ENCODE measurements around the gene ANK3.

Gene ANK3

DNA sequence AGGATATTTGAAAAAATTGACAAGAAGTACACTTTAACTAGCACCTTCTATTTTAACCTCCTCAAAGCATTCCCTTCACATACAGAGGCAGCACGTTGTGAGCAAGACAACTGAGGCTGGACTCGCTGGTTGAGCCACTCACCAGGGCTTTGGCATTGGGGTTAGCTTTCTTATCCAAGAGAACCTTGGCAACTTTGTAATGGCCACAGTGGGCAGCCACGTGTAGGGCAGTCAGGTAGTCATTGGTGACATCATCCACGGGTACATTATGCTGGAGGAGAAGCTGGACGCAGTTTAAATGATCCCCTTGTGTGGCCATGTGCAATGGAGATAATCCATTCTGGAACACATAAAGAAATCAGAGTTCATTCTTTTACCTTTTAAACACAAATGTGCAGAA, 181.8 kb downstream of the ANK3 start:
- in situ Hi-C loops (cut with MboI; ENCODE audit: low pct_unique_long_range_greater_than_20kb, low sequenced_read_pairs, unreplicated experiment): loop anchor here (25.0 kb wide), 1 partner anchor 571 kb away; no protein-coding TSS in a partner anchor
- DNase-seq (ENCODE audit: low spot score): no peak
- TF ChIP-seq, protein P1, sequence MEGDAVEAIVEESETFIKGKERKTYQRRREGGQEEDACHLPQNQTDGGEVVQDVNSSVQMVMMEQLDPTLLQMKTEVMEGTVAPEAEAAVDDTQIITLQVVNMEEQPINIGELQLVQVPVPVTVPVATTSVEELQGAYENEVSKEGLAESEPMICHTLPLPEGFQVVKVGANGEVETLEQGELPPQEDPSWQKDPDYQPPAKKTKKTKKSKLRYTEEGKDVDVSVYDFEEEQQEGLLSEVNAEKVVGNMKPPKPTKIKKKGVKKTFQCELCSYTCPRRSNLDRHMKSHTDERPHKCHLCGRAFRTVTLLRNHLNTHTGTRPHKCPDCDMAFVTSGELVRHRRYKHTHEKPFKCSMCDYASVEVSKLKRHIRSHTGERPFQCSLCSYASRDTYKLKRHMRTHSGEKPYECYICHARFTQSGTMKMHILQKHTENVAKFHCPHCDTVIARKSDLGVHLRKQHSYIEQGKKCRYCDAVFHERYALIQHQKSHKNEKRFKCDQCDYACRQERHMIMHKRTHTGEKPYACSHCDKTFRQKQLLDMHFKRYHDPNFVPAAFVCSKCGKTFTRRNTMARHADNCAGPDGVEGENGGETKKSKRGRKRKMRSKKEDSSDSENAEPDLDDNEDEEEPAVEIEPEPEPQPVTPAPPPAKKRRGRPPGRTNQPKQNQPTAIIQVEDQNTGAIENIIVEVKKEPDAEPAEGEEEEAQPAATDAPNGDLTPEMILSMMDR (IDR thresholded peaks at IDR 0.05; ENCODE audit: extremely low read depth, insufficient read depth, missing control alignments): no peak

DNA sequence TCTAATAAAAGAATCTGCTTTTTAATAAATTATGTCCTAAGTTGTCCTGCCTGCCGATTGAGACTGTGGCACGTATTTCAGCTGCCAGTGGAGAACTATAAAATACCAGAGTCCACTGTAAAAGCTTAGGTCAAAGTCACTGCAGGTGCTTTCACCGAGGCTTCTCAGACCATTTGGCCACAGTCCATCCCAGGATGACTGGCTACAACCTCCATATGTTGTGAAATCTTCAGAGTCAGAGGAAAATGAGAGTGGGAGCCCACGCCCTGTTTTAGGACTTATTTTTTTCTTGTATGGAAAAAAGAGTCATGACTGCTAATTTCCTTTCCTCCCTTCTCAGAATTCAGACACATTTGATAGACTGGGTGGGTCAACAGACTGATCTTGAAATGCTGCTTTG, 182.9 kb downstream of the ANK3 start:
- TF ChIP-seq, protein P1 (IDR thresholded peaks at IDR 0.05; ENCODE audit: extremely low read depth, insufficient read depth, missing control alignments): no peak
- in situ Hi-C loops (cut with MboI; ENCODE audit: low pct_unique_long_range_greater_than_20kb, low sequenced_read_pairs, unreplicated experiment): loop anchor here (25.0 kb wide), 1 partner anchor 569 kb away; no protein-coding TSS in a partner anchor
- DNase-seq (ENCODE audit: low spot score): no peak

DNA sequence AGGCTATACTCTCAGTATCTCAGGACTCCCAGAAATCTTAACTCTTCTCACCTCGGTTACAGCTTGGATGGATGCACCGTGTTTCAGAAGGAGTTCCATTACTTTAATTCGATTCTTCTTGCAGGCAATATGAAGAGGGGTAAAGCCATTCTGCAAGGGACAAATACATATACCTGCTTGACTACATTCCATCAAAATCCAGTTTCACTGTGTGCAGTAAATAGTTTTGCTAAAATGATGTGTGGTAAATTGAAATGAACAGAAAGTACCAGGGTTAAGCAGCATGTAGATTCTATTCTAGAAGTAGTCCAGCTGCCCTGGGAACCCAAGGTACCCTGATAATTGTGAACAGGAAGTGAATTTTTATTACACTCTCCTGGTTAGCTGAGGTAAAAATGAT, 183.9 kb downstream of the ANK3 start:
- TF ChIP-seq, protein P1 (IDR thresholded peaks at IDR 0.05; ENCODE audit: extremely low read depth, insufficient read depth, missing control alignments): no peak
- DNase-seq (ENCODE audit: low spot score): no peak
- in situ Hi-C loops (cut with MboI; ENCODE audit: low pct_unique_long_range_greater_than_20kb, low sequenced_read_pairs, unreplicated experiment): loop anchor here (25.0 kb wide), 1 partner anchor 568 kb away; no protein-coding TSS in a partner anchor

DNA sequence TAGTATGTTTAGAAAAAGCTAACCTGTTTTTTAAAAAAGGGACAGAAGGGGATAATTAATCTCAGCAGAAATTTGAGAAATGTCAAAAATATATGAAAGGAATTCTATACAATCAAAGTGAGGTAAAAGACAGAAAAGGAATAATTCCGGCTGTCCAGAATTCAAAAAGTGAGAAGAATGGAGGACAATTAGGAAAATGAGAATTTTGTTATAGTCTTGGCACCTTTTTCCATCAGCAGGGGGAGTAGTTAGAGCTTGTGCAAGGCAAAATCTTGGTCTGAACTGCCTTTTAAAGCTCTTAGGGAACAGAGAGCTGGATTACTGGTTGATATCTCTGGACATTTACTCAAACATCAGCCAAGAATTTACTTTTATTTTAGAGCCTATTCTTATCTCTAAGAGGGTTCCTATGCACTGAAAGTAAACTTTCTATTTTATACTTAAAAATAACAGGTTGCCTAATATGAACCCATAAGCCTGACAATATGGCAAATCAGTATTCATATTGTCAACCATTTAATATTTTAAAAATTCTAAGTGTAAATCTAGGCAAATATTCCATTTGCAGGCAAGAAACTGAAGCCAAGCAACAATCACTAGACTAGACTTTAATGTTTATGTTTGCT, 185.6 kb downstream of the ANK3 start:
- in situ Hi-C loops (cut with MboI; ENCODE audit: low pct_unique_long_range_greater_than_20kb, low sequenced_read_pairs, unreplicated experiment): loop anchor here (25.0 kb wide), 1 partner anchor 567 kb away; no protein-coding TSS in a partner anchor
- peak; percentile 17 for DNase-seq (ENCODE audit: low spot score)

DNA sequence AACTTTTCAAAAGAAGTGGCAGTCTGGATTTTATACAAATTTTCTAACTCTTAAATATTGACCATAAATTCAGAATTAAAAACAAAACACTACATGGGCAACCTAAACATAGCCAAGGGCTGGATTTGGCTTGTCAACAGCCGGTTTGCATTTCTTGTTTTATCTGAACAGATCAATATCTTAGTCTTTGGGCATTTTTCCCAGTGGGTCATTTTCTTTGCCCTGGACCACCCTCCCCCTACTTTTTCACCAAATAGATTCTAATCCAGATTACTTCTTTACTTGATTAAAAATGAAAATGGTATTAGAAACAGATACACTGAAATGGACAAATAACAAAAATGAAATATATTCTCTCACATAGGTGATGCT, 189.0 kb downstream of the ANK3 start:
- no peak for DNase-seq (ENCODE audit: low spot score)
- TF ChIP-seq, protein P1 (IDR thresholded peaks at IDR 0.05; ENCODE audit: extremely low read depth, insufficient read depth, missing control alignments): no peak
- in situ Hi-C loops (cut with MboI; ENCODE audit: low pct_unique_long_range_greater_than_20kb, low sequenced_read_pairs, unreplicated experiment): loop anchor here (25.0 kb wide), 1 partner anchor 563 kb away; no protein-coding TSS in a partner anchor

More for the DNA sequence above, 185.6 kb downstream of the ANK3 start:
- TF ChIP-seq, protein P1 (IDR thresholded peaks at IDR 0.05; ENCODE audit: extremely low read depth, insufficient read depth, missing control alignments): peak; percentile 48

DNA sequence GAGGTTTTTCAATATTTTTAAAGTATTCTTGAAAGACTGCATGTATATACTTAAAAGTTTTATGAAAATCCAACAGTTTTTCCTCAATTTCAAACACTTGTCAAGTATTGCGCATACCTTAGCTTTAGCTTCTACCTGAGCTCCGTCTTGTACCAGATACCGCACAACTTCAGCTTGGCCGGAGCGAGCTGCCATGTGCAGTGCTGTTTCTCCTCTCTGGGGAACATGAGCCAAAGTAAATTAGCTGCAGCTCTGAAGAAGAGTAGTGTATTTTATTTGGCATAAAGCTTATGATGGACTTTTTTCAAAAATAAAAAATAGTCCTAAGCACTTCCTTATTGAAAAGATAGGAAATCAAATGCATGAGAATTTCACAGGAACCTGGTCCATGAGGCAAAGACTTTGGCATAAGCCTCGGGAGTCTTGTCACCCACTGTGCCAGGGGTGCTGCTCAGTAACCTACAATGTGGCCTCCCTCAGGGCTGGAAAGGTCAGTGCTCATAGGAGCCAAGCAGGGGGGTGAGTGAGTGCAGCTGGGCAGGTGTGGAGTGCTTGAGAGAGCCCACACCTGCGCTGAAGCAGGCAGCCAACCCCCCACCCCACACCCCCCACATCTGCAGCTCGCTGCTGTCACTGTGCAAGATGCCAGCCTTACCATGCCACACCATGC, 189.5 kb downstream of the ANK3 start:
- no peak for DNase-seq (ENCODE audit: low spot score)
- TF ChIP-seq, protein P1 (IDR thresholded peaks at IDR 0.05; ENCODE audit: extremely low read depth, insufficient read depth, missing control alignments): no peak
- in situ Hi-C loops (cut with MboI; ENCODE audit: low pct_unique_long_range_greater_than_20kb, low sequenced_read_pairs, unreplicated experiment): loop anchor here (25.0 kb wide), 1 partner anchor 563 kb away; no protein-coding TSS in a partner anchor

Data from GM13977 (cell line).